DOHH2 (cell line): ENCODE results near the gene HPCAL4.

Experiments used
- H3F3A ChIP-seq: fragments of 200-600 bp; sonication (generic), shearing (Covaris generic); 2 replicates; pipeline ENCODE4 v1.6.0; 2016; ENCODE audit warnings: antibody characterized with exemption, mild to moderate bottlenecking; ENCODE audit not compliant: control insufficient read depth, insufficient read depth
- H3K27ac ChIP-seq: fragments of 200-600 bp; sonication (generic); 2 replicates; pipeline ENCODE4 v1.5.1; 2014; ENCODE audit warnings: low read depth, mild to moderate bottlenecking, low read length, moderate library complexity
- H3K27me3 ChIP-seq: fragments of 200-600 bp; sonication (generic); 2 replicates; pipeline ENCODE4 v1.6.1; 2014; ENCODE audit warnings: mild to moderate bottlenecking, low read length, mixed read lengths; ENCODE audit not compliant: control insufficient read depth
- H3K36me3 ChIP-seq: fragments of 200-600 bp; sonication (generic); 2 replicates; pipeline ENCODE4 v1.6.1; 2014; ENCODE audit warnings: mild to moderate bottlenecking, low read length, moderate library complexity, mixed read lengths; ENCODE audit not compliant: control insufficient read depth
- H3K4me1 ChIP-seq: fragments of 200-600 bp; sonication (generic); 2 replicates; pipeline ENCODE4 v1.6.1; 2014; ENCODE audit warnings: mild to moderate bottlenecking, low read length, mixed read lengths; ENCODE audit not compliant: control insufficient read depth
- H3K4me2 ChIP-seq: fragments of 200-600 bp; sonication (generic); 2 replicates; pipeline ENCODE4 v1.6.0; 2014; ENCODE audit warnings: mild to moderate bottlenecking, low read length, moderate library complexity
- H3K4me3 ChIP-seq: fragments of 200-600 bp; sonication (generic); 2 replicates; pipeline ENCODE4 v1.5.1; 2014; ENCODE audit warnings: mild to moderate bottlenecking, low read length, mixed read lengths
- H3K79me2 ChIP-seq: fragments of 200-600 bp; sonication (generic); 2 replicates; pipeline ENCODE4 v1.6.1; 2014; ENCODE audit warnings: mild to moderate bottlenecking, low read length, mixed read lengths; ENCODE audit not compliant: control insufficient read depth
- H3K9me2 ChIP-seq: fragments of 200-600 bp; sonication (generic); replicated peaks from 2 replicates; pipeline ENCODE4 v1.6.1; 2014; ENCODE audit warnings: mild to moderate bottlenecking, low read length, mixed read lengths; ENCODE audit not compliant: control insufficient read depth
- H3K9me3 ChIP-seq: fragments of 200-600 bp; sonication (generic); 2 replicates; pipeline ENCODE4 v1.6.1; 2014; ENCODE audit warnings: antibody characterized with exemption, low read length, mixed read lengths; ENCODE audit not compliant: control insufficient read depth, insufficient read depth
- H4K20me1 ChIP-seq: fragments of 200-600 bp; sonication (generic); 2 replicates; pipeline ENCODE4 v1.6.0; 2014; ENCODE audit warnings: low read depth, mild to moderate bottlenecking, antibody characterized with exemption, low read length, moderate library complexity; ENCODE audit not compliant: control insufficient read depth, insufficient read depth
- EZH2phosphoT487 ChIP-seq: fragments of 200-600 bp; sonication (generic); IDR thresholded peaks from 2 replicates; pipeline ENCODE4 v1.6.1; 2017; ENCODE audit warnings: borderline replicate concordance, mild to moderate bottlenecking, antibody characterized with exemption, low read length, moderate library complexity, mixed read lengths
- TF ChIP-seq, protein P1 (sequence below): fragments of 200-600 bp; sonication (generic); IDR thresholded peaks from one replicate; pipeline ENCODE4 v1.5.1; 2014; ENCODE audit warnings: antibody characterized with exemption, mild to moderate bottlenecking, low read depth, low read length; ENCODE audit not compliant: poor library complexity, severe bottlenecking

The HPCAL4 gene

GRCh38 chr1:39638965-39639304 lies 52.3 kb downstream of the HPCAL4 start:
- TF ChIP-seq, protein P1, sequence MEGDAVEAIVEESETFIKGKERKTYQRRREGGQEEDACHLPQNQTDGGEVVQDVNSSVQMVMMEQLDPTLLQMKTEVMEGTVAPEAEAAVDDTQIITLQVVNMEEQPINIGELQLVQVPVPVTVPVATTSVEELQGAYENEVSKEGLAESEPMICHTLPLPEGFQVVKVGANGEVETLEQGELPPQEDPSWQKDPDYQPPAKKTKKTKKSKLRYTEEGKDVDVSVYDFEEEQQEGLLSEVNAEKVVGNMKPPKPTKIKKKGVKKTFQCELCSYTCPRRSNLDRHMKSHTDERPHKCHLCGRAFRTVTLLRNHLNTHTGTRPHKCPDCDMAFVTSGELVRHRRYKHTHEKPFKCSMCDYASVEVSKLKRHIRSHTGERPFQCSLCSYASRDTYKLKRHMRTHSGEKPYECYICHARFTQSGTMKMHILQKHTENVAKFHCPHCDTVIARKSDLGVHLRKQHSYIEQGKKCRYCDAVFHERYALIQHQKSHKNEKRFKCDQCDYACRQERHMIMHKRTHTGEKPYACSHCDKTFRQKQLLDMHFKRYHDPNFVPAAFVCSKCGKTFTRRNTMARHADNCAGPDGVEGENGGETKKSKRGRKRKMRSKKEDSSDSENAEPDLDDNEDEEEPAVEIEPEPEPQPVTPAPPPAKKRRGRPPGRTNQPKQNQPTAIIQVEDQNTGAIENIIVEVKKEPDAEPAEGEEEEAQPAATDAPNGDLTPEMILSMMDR: no peak
- no peak for TF ChIP-seq EZH2phosphoT487
- Histone ChIP-seq H3K4me3 (no peak overlapping the region), H3K27me3 (peaks cover 22% of the 10 kb centered on the region), H4K20me1 (no peaks in the 10 kb centered on the region), H3F3A (no peaks in the 10 kb centered on the region), H3K36me3 (no peaks in the 10 kb centered on the region), H3K4me1 (no peaks in the 10 kb centered on the region), H3K9me2 (no peaks in the 10 kb centered on the region), H3K9me3 (no peaks in the 10 kb centered on the region), H3K79me2 (no peaks in the 10 kb centered on the region), H3K4me2 (no peak overlapping the region), H3K27ac (no peak overlapping the region)

DNA sequence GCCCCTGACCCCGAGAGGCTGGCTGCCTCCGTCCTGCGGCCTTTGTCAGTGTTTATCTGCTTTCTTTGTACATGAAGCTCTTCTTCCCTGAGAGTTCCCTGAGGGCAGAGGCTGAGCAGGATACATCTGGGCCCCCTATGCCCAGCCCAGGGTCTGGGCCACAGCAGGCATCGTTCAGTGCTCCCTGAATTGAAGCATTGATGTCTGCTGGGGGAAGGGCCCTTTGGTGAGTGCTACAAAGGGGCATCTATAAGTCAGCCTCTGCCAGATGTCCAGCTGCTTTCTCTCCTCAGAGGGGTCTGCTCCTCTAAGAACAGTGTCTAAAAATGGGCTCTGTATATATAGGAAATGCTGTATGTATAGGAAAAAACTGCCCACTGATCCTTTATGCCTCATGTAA lies 53.9 kb downstream of the HPCAL4 start:
- no peak for TF ChIP-seq EZH2phosphoT487
- TF ChIP-seq, protein P1: no peak
- H3K4me1 ChIP-seq: no peaks in the 10 kb centered on the region
- H3K9me2 ChIP-seq: no peaks in the 10 kb centered on the region
- H3K27me3 ChIP-seq: peaks cover 22% of the 10 kb centered on the region
- H3K4me2 ChIP-seq: no peak overlapping the region
- H3K79me2 ChIP-seq: no peaks in the 10 kb centered on the region
- H3F3A ChIP-seq: no peaks in the 10 kb centered on the region
- H3K4me3 ChIP-seq: no peak overlapping the region
- no peak overlapping the region for H3K27ac ChIP-seq
- H4K20me1 ChIP-seq: no peaks in the 10 kb centered on the region
- no peaks in the 10 kb centered on the region for H3K9me3 ChIP-seq
- no peaks in the 10 kb centered on the region for H3K36me3 ChIP-seq

- Histone ChIP-seq H3K27me3 (peaks cover 22% of the 10 kb centered on the region), H3K79me2 (no peaks in the 10 kb centered on the region), H4K20me1 (no peaks in the 10 kb centered on the region), H3K36me3 (no peaks in the 10 kb centered on the region), H3K4me2 (no peak overlapping the region), H3K4me3 (no peak overlapping the region), H3F3A (no peaks in the 10 kb centered on the region), H3K4me1 (no peaks in the 10 kb centered on the region), H3K27ac (no peak overlapping the region), H3K9me3 (no peaks in the 10 kb centered on the region), H3K9me2 (no peaks in the 10 kb centered on the region)
- TF ChIP-seq, protein P1: no peak
- no peak for TF ChIP-seq EZH2phosphoT487
Measured at GRCh38 chr1:39635871-39636210, 55.4 kb downstream of the HPCAL4 start.
